Measurements from ENCODE around the gene SLC35F1. TPM values are rescaled to one million over a fixed set of nuclear protein-coding genes. Genes with fewer than 3 reads are reported as not detected.
"Not testable (repeated sequence)": the region's sequence is repeated elsewhere in the genome, so short reads cannot be mapped to it uniquely, and the experiment has no call there.

The SLC35F1 gene
- total and polyA plus RNA-seq, 3 experiments from 2014 or later: not detected

- no peaks in the 10 kb centered on the region for H3K36me3 ChIP-seq (ENCODE audit: insufficient read depth, low read length)
- Mint-ChIP-seq H3K27ac (no peak overlapping the region), H3K36me3 (no peaks in the 10 kb centered on the region), H3K27me3 (peaks cover 13 to 19% of the 10 kb centered on the region in 2 donors), H3K4me1 (no peaks in the 10 kb centered on the region), H3K4me3 (no peak overlapping the region), H3K9me3 (no peaks in the 10 kb centered on the region)
- H3K4me1 ChIP-seq (ENCODE audit: insufficient read depth, low read length): no peaks in the 10 kb centered on the region
- H3K27ac ChIP-seq (ENCODE audit: low read depth, low read length): no peak overlapping the region
- no peaks in the 10 kb centered on the region for H3K27me3 ChIP-seq (ENCODE audit: insufficient read depth, low read length, poor library complexity, severe bottlenecking)
- no peak for DNase-seq
- H3K4me3 ChIP-seq (ENCODE audit: low read length): no peak overlapping the region
- CTCF ChIA-PET: no interaction called here
- H3K9me3 ChIP-seq (ENCODE audit: low read length): no peaks in the 10 kb centered on the region
- POLR2A ChIA-PET: no interaction called here
Measured at GRCh38 chr6:117956386-117956785, 49.3 kb downstream of the SLC35F1 start.

GRCh38 chr6:117958536-117958935, 51.5 kb downstream of the SLC35F1 start:
- Mint-ChIP-seq H3K27ac (no peak overlapping the region), H3K36me3 (no peaks in the 10 kb centered on the region), H3K9me3 (no peaks in the 10 kb centered on the region), H3K4me1 (no peaks in the 10 kb centered on the region), H3K27me3 (peaks cover 11 to 16% of the 10 kb centered on the region in 2 donors), H3K4me3 (no peak overlapping the region)
- H3K4me3 ChIP-seq (ENCODE audit: low read length): no peak overlapping the region
- H3K9me3 ChIP-seq (ENCODE audit: low read length): no peaks in the 10 kb centered on the region
- H3K4me1 ChIP-seq (ENCODE audit: insufficient read depth, low read length): no peaks in the 10 kb centered on the region
- no peaks in the 10 kb centered on the region for H3K27me3 ChIP-seq (ENCODE audit: insufficient read depth, low read length, poor library complexity, severe bottlenecking)
- no peaks in the 10 kb centered on the region for H3K36me3 ChIP-seq (ENCODE audit: insufficient read depth, low read length)
- POLR2A ChIA-PET: no interaction called here
- CTCF ChIA-PET: no interaction called here
- no peak for DNase-seq
- H3K27ac ChIP-seq (ENCODE audit: low read depth, low read length): no peak overlapping the region

- no peaks in the 10 kb centered on the region for H3K27me3 ChIP-seq (ENCODE audit: insufficient read depth, low read length, poor library complexity, severe bottlenecking)
- H3K27ac Mint-ChIP-seq: no peak overlapping the region
- peaks cover 4 to 9% of the 10 kb centered on the region in 2 donors for H3K27me3 Mint-ChIP-seq
- DNase-seq: no peak
- H3K36me3 ChIP-seq (ENCODE audit: insufficient read depth, low read length): no peaks in the 10 kb centered on the region
- CTCF ChIA-PET: no interaction called here
- H3K9me3 Mint-ChIP-seq: peaks cover 0 to 9% (median 8%) of the 10 kb centered on the region in 5 donors
- no peaks in the 10 kb centered on the region for H3K36me3 Mint-ChIP-seq
- no peak overlapping the region for H3K4me3 ChIP-seq (ENCODE audit: low read length)
- H3K4me3 Mint-ChIP-seq: no peak overlapping the region
- POLR2A ChIA-PET: no interaction called here
- no peak overlapping the region for H3K27ac ChIP-seq (ENCODE audit: low read depth, low read length)
- no peaks in the 10 kb centered on the region for H3K4me1 Mint-ChIP-seq
- no peaks in the 10 kb centered on the region for H3K9me3 ChIP-seq (ENCODE audit: low read length)
- no peaks in the 10 kb centered on the region for H3K4me1 ChIP-seq (ENCODE audit: insufficient read depth, low read length)
Measured at GRCh38 chr6:117960877-117961276, 53.8 kb downstream of the SLC35F1 start.

- no peaks in the 10 kb centered on the region for H3K9me3 ChIP-seq (ENCODE audit: low read length)
- no peaks in the 10 kb centered on the region for H3K36me3 ChIP-seq (ENCODE audit: insufficient read depth, low read length)
- H3K4me1 Mint-ChIP-seq: no peaks in the 10 kb centered on the region
- H3K36me3 Mint-ChIP-seq: no peaks in the 10 kb centered on the region
- DNase-seq: no peak
- no peak overlapping the region for H3K27ac Mint-ChIP-seq
- H3K27ac ChIP-seq (ENCODE audit: low read depth, low read length): no peak overlapping the region
- peaks cover 0 to 6% of the 10 kb centered on the region in 2 donors for H3K27me3 Mint-ChIP-seq
- H3K4me1 ChIP-seq (ENCODE audit: insufficient read depth, low read length): no peaks in the 10 kb centered on the region
- H3K4me3 ChIP-seq (ENCODE audit: low read length): no peak overlapping the region
- peaks cover 0 to 9% (median 8%) of the 10 kb centered on the region in 5 donors for H3K9me3 Mint-ChIP-seq
- no peak overlapping the region for H3K4me3 Mint-ChIP-seq
- CTCF ChIA-PET: no interaction called here
- POLR2A ChIA-PET: no interaction called here
- no peaks in the 10 kb centered on the region for H3K27me3 ChIP-seq (ENCODE audit: insufficient read depth, low read length, poor library complexity, severe bottlenecking)
Measured at GRCh38 chr6:117961301-117961700, 54.2 kb downstream of the SLC35F1 start.

GRCh38 chr6:117965763-117966162, 58.7 kb downstream of the SLC35F1 start:
- DNase-seq; H3K36me3 ChIP-seq (ENCODE audit: insufficient read depth, low read length); H3K4me3 ChIP-seq (ENCODE audit: low read length); H3K4me3 Mint-ChIP-seq; H3K36me3 Mint-ChIP-seq; H3K27me3 Mint-ChIP-seq; H3K27ac ChIP-seq (ENCODE audit: low read depth, low read length); H3K27ac Mint-ChIP-seq; H3K4me1 Mint-ChIP-seq; H3K4me1 ChIP-seq (ENCODE audit: insufficient read depth, low read length); CTCF ChIA-PET; POLR2A ChIA-PET; H3K9me3 ChIP-seq (ENCODE audit: low read length); H3K27me3 ChIP-seq (ENCODE audit: insufficient read depth, low read length, poor library complexity, severe bottlenecking): not testable (repeated sequence)
- peaks cover 0 to 12% (median 8%) of the 10 kb centered on the region in 5 donors for H3K9me3 Mint-ChIP-seq

GRCh38 chr6:117971637-117972036, 64.6 kb downstream of the SLC35F1 start:
- Mint-ChIP-seq H3K27me3 (peaks cover 2 to 18% of the 10 kb centered on the region in 2 donors), H3K4me1 (no peaks in the 10 kb centered on the region), H3K36me3 (no peaks in the 10 kb centered on the region), H3K9me3 (peaks cover 0 to 6% (median 3%) of the 10 kb centered on the region in 5 donors), H3K4me3 (no peak overlapping the region), H3K27ac (no peak overlapping the region)
- no peak for DNase-seq
- Histone ChIP-seq H3K27me3 (ENCODE audit: insufficient read depth, low read length, poor library complexity, severe bottlenecking) (no peaks in the 10 kb centered on the region), H3K36me3 (ENCODE audit: insufficient read depth, low read length) (no peaks in the 10 kb centered on the region), H3K4me3 (ENCODE audit: low read length) (no peak overlapping the region), H3K27ac (ENCODE audit: low read depth, low read length) (no peak overlapping the region), H3K9me3 (ENCODE audit: low read length) (no peaks in the 10 kb centered on the region), H3K4me1 (ENCODE audit: insufficient read depth, low read length) (no peaks in the 10 kb centered on the region)
- CTCF ChIA-PET: no interaction called here
- POLR2A ChIA-PET: no interaction called here

GRCh38 chr6:117974914-117975627, 68.0 kb downstream of the SLC35F1 start:
- Mint-ChIP-seq H3K27me3 (peaks cover 3 to 31% of the 10 kb centered on the region in 2 donors), H3K4me1 (no peaks in the 10 kb centered on the region), H3K9me3 (peaks cover 0 to 6% (median 3%) of the 10 kb centered on the region in 5 donors), H3K36me3 (no peaks in the 10 kb centered on the region), H3K4me3 (no peak overlapping the region), H3K27ac (no peak overlapping the region)
- H3K4me1 ChIP-seq (ENCODE audit: insufficient read depth, low read length): no peaks in the 10 kb centered on the region
- no peaks in the 10 kb centered on the region for H3K36me3 ChIP-seq (ENCODE audit: insufficient read depth, low read length)
- no peak for DNase-seq
- no peak overlapping the region for H3K4me3 ChIP-seq (ENCODE audit: low read length)
- ChIA-PET CTCF (interaction anchor here (1.3 kb wide), 1 partner anchor 1135 kb away, joined by 5 read pairs; no protein-coding TSS in a partner anchor), POLR2A (no interaction called here)
- no peak overlapping the region for H3K27ac ChIP-seq (ENCODE audit: low read depth, low read length)
- H3K9me3 ChIP-seq (ENCODE audit: low read length): no peaks in the 10 kb centered on the region
- no peaks in the 10 kb centered on the region for H3K27me3 ChIP-seq (ENCODE audit: insufficient read depth, low read length, poor library complexity, severe bottlenecking)

- Mint-ChIP-seq H3K4me1 (no peaks in the 10 kb centered on the region), H3K4me3 (no peak overlapping the region), H3K27ac (no peak overlapping the region), H3K36me3 (no peaks in the 10 kb centered on the region), H3K9me3 (peaks cover 0 to 6% (median 3%) of the 10 kb centered on the region in 5 donors), H3K27me3 (peaks cover 4 to 30% of the 10 kb centered on the region in 2 donors)
- Histone ChIP-seq H3K4me1 (ENCODE audit: insufficient read depth, low read length) (no peaks in the 10 kb centered on the region), H3K9me3 (ENCODE audit: low read length) (no peaks in the 10 kb centered on the region), H3K36me3 (ENCODE audit: insufficient read depth, low read length) (no peaks in the 10 kb centered on the region), H3K27me3 (ENCODE audit: insufficient read depth, low read length, poor library complexity, severe bottlenecking) (no peaks in the 10 kb centered on the region), H3K27ac (ENCODE audit: low read depth, low read length) (no peak overlapping the region), H3K4me3 (ENCODE audit: low read length) (no peak overlapping the region)
- ChIA-PET POLR2A (no interaction called here), CTCF (interaction anchor here (1.3 kb wide), 1 partner anchor 1134 kb away, joined by 5 read pairs; no protein-coding TSS in a partner anchor)
- DNase-seq: peak in 1 of 5 donors; percentile 15
Measured at GRCh38 chr6:117976030-117976651, 69.1 kb downstream of the SLC35F1 start.

Data from CD8-positive, alpha-beta memory T cell (primary cell).